Adrenal gland (tissue), 12 donors: ENCODE data around the gene PGAP1. TPM values are rescaled to one million over a fixed set of nuclear protein-coding genes. Genes with fewer than 3 reads are reported as not detected.
"Not testable (repeated sequence)": the region's sequence is repeated elsewhere in the genome, so short reads cannot be mapped to it uniquely, and the experiment has no call there.

ENCODE experiments used
- DNase-seq, 7 donors: peaks; one replicate each; pipeline ENCODE4 v3.0.0-alpha.2; 2019 to 2020
- H3K27ac ChIP-seq, 5 donors: fragments of 200-600 bp; sonication (generic) in 4 of 5; 1 replicate in 3 of 5; 2 replicates in 2 of 5; pipeline versions ENCODE4 v1.5.1 to v1.8.0; 2016 to 2020; ENCODE audit warnings: mild to moderate bottlenecking in 1 of 5
- H3K27me3 ChIP-seq: fragments of 200-600 bp; 2 replicates; pipeline ENCODE4 v1.8.0; 2021
- H3K36me3 ChIP-seq, 2 donors: fragments of 200-600 bp; replicated peaks in 1 of 2; 1 replicate in 1 of 2; 2 replicates in 1 of 2; pipeline versions ENCODE4 v1.5.1 to v1.8.0; 2018 to 2022
- H3K4me1 ChIP-seq, 2 donors: fragments of 200-600 bp; replicated peaks in 1 of 2; 1 replicate in 1 of 2; 2 replicates in 1 of 2; pipeline versions ENCODE4 v1.5.1 to v1.8.0; 2018 to 2021
- H3K4me3 ChIP-seq, 4 donors: fragments of 200-600 bp; sonication (generic) in 3 of 4; one replicate each; pipeline ENCODE4 v1.5.1; 2016 to 2018
- H3K9me3 ChIP-seq, 3 donors: fragments of 200-600 bp; sonication (generic) in 1 of 3; replicated peaks in 1 of 3; 1 replicate in 2 of 3; 2 replicates in 1 of 3; pipeline versions ENCODE4 v1.5.1 to v1.8.0; 2016 to 2021
- CTCF ChIP-seq, 6 experiments: fragments of 450-650 bp in 4 of 6; fragments of 200-600 bp in 2 of 6; sonication (generic) in 1 of 6; IDR thresholded peaks; 1 replicate in 5 of 6; 2 replicates in 1 of 6; pipeline versions ENCODE4 v1.5.1 to v1.8.0; 2016 to 2021; ENCODE audit warnings: antibody characterized with exemption in 6 of 6, mild to moderate bottlenecking in 2 of 6, moderate library complexity in 1 of 6
- POLR2A ChIP-seq, 2 donors: fragments of 450-650 bp; IDR thresholded peaks; one replicate each; pipeline ENCODE4 v1.6.1; 2017; ENCODE audit warnings: antibody characterized with exemption in 2 of 2, mild to moderate bottlenecking in 2 of 2, moderate library complexity in 1 of 2
- WGBS, 4 donors: extraction: QIAGEN DNeasy Blood & Tissue Kit in 2 of 4; methylation state at CpG; one replicate each; pipeline versions ENCODE4 v1.1.5 to v1.1.7; 2013 to 2017; 5-methylcytosine and 5-hydroxymethylcytosine counted together
- intact Hi-C, 2 donors: fragments of 100-400 bp; cut with DNase I; formaldehyde crosslinking; loops; one replicate each; pipeline versions ENCODE4 v1.14.1 to v1.15.0; 2022 to 2023
- polyA plus RNA-seq, 3 donors: library from polyadenylated mRNA; stranded (reverse); fragments of 200-250 nt in 2 of 3; fragments of 350-450 nt in 1 of 3; fragmentation: Illumina TruSeq in 1 of 3; extraction: RNeasy Lipid Tissue Mini Kit (QIAGEN cat#74804) in 1 of 3; gene quantifications; one replicate each; pipeline ENCODE4 v1.2.3, GENCODE V29; 2013 to 2014
- total RNA-seq, 9 donors: library from RNA; depleted of rRNA in 4 of 9; stranded (reverse); fragments of >200 nt in 4 of 9; fragments of 120-200 nt in 1 of 9; fragmentation: NEBNext Ultra II Directional in 1 of 9; extraction: Animal tissue kit (Norgen Biotek cat#: 25700) in 1 of 9; gene quantifications; one replicate each; pipeline versions ENCODE4 v1.1.0 to v1.2.4, GENCODE V29; 2013 to 2023
- donor health status: healthy with polysubstance abuse.
- donor health status: Bipolar disorder and iron deficiency.
- donor health status: DM: yes; HTN: yes; CAD: no.
- donor health status: DM: no; HTN: no; CAD: no.
- donor health status: DM: no; HTN: no; CAD: no.
- donor health status: DM: yes; HTN: yes; CAD: no.

The PGAP1 gene
- total and polyA plus RNA-seq, 12 donors, result 1.8 to 11.6 (median 6.5) TPM

GRCh38 chr2:196915507-196916189 lies 10.9 kb downstream of the PGAP1 start:
- Histone ChIP-seq H3K27ac (no peak overlapping the region), H3K27me3 (no peaks in the 10 kb centered on the region), H3K36me3 (peaks cover 0 to 12% of the 10 kb centered on the region in 2 donors), H3K4me1 (no peaks in the 10 kb centered on the region), H3K4me3 (no peak overlapping the region), H3K9me3 (no peaks in the 10 kb centered on the region)
- no peak for DNase-seq
- TF ChIP-seq POLR2A (IDR thresholded peaks at IDR 0.05) (no peak), CTCF (IDR thresholded peaks at IDR 0.05) (no peak)
- 94 to 99% (median 95%) methylated on average over 3 of the region's 3 CpGs for WGBS, 4 donors
- intact Hi-C loops, result no loop called here

GRCh38 chr2:196914867-196915460 lies 11.5 kb downstream of the PGAP1 start:
- no peak overlapping the region for H3K27ac ChIP-seq
- no peaks in the 10 kb centered on the region for H3K9me3 ChIP-seq
- H3K4me3 ChIP-seq, result no peak overlapping the region
- peaks cover 0 to 12% of the 10 kb centered on the region in 2 donors for H3K36me3 ChIP-seq
- intact Hi-C loops, result no loop called here
- 90 to 98% (median 92%) methylated on average over 4 of the region's 4 CpGs for WGBS, 4 donors
- H3K4me1 ChIP-seq, result no peaks in the 10 kb centered on the region
- TF ChIP-seq CTCF (IDR thresholded peaks at IDR 0.05) (no peak), POLR2A (IDR thresholded peaks at IDR 0.05) (no peak)
- no peak for DNase-seq
- no peaks in the 10 kb centered on the region for H3K27me3 ChIP-seq

GRCh38 chr2:196913691-196914090 lies 12.8 kb downstream of the PGAP1 start:
- Histone ChIP-seq H3K4me3 (no peak overlapping the region), H3K27me3 (no peaks in the 10 kb centered on the region), H3K9me3 (no peaks in the 10 kb centered on the region), H3K4me1 (no peaks in the 10 kb centered on the region), H3K36me3 (peaks cover 0 to 12% of the 10 kb centered on the region in 2 donors), H3K27ac (no peak overlapping the region)
- DNase-seq, result no peak
- TF ChIP-seq POLR2A (IDR thresholded peaks at IDR 0.05) (no peak), CTCF (IDR thresholded peaks at IDR 0.05) (no peak)
- 90 to 100% (median 99%) methylated on average over 1 of the region's 1 CpG for WGBS, 4 donors
- intact Hi-C loops, result no loop called here

- H3K36me3 ChIP-seq, H3K27ac ChIP-seq, H3K4me3 ChIP-seq, H3K27me3 ChIP-seq, DNase-seq, H3K9me3 ChIP-seq, H3K4me1 ChIP-seq, intact Hi-C loops: not testable (repeated sequence)
- whole genome bisulfite sequencing, 4 donors, result 73 to 91% (median 84%) methylated on average over 7 to 9 of the region's 15 CpGs
These were observed 21.1 kb downstream of the PGAP1 start for GRCh38 chr2:196905365-196905764.

- intact Hi-C loops, result no loop called here
- TF ChIP-seq CTCF (IDR thresholded peaks at IDR 0.05) (no peak), POLR2A (IDR thresholded peaks at IDR 0.05) (no peak)
- WGBS, 4 donors, result 96 to 98% (median 97%) methylated on average over 3 of the region's 3 CpGs
- Histone ChIP-seq H3K9me3 (no peaks in the 10 kb centered on the region), H3K27ac (no peak overlapping the region), H3K27me3 (no peaks in the 10 kb centered on the region), H3K4me3 (no peak overlapping the region), H3K4me1 (no peaks in the 10 kb centered on the region), H3K36me3 (no peaks in the 10 kb centered on the region)
- no peak for DNase-seq
These were observed 23.7 kb downstream of the PGAP1 start for GRCh38 chr2:196902828-196903227.
